Loucy (cell line): ENCODE results near the gene GPR55.
A peak's percentile ranks its signal among the peaks of the same experiment; 100 is the strongest.

Source experiments
- H2AFZ ChIP-seq: fragments of 200-600 bp; sonication (generic); 2 replicates; pipeline ENCODE4 v1.6.0; 2016; ENCODE audit warnings: antibody characterized with exemption, mild to moderate bottlenecking, low read length, moderate library complexity
- H3F3A ChIP-seq: fragments of 200-600 bp; 2 replicates; pipeline ENCODE4 v1.6.0; 2016; ENCODE audit warnings: antibody characterized with exemption, low read depth, mild to moderate bottlenecking
- H3K27me3 ChIP-seq: fragments of 200-600 bp; sonication (generic); 2 replicates; pipeline ENCODE4 v1.6.1; 2014; ENCODE audit warnings: low read length, mild to moderate bottlenecking; ENCODE audit not compliant: insufficient read depth, poor library complexity, severe bottlenecking
- H3K36me3 ChIP-seq: fragments of 200-600 bp; sonication (generic); 2 replicates; pipeline ENCODE4 v1.6.1; 2016; ENCODE audit warnings: low read length; ENCODE audit not compliant: insufficient read depth
- H3K4me1 ChIP-seq: fragments of 200-600 bp; sonication (generic); 2 replicates; pipeline ENCODE4 v1.5.1; 2014; ENCODE audit warnings: low read length, mild to moderate bottlenecking; ENCODE audit not compliant: insufficient read depth, poor library complexity, severe bottlenecking
- H3K4me2 ChIP-seq: fragments of 200-600 bp; sonication (generic); 2 replicates; pipeline ENCODE4 v1.6.0; 2014; ENCODE audit warnings: antibody characterized with exemption, low read length, low read depth, mild to moderate bottlenecking; ENCODE audit not compliant: poor library complexity, severe bottlenecking
- H3K4me3 ChIP-seq: fragments of 200-600 bp; sonication (generic); 2 replicates; pipeline ENCODE4 v1.5.1; 2014; ENCODE audit warnings: low read length, mild to moderate bottlenecking, mixed read lengths; ENCODE audit not compliant: poor library complexity, severe bottlenecking
- H3K79me2 ChIP-seq: fragments of 200-600 bp; sonication (generic); 2 replicates; pipeline ENCODE4 v1.6.1; 2014; ENCODE audit warnings: low read length; ENCODE audit not compliant: insufficient read depth
- H3K9ac ChIP-seq: fragments of 200-600 bp; sonication (generic); 2 replicates; pipeline ENCODE4 v1.6.0; 2014; ENCODE audit warnings: mild to moderate bottlenecking, low read depth, low read length, moderate library complexity; ENCODE audit not compliant: poor library complexity, severe bottlenecking
- H3K9me2 ChIP-seq: fragments of 200-600 bp; sonication (generic); replicated peaks from 2 replicates; pipeline ENCODE4 v1.6.1; 2016; ENCODE audit warnings: low read depth, low read length, mixed read lengths
- H3K9me3 ChIP-seq: fragments of 200-600 bp; sonication (generic); 2 replicates; pipeline ENCODE4 v1.6.1; 2014; ENCODE audit warnings: mild to moderate bottlenecking, antibody characterized with exemption, low read length, low read depth; ENCODE audit not compliant: insufficient read depth
- H4K20me1 ChIP-seq: fragments of 200-600 bp; sonication (generic); 2 replicates; pipeline ENCODE4 v1.6.0; 2014; ENCODE audit warnings: antibody characterized with exemption, low read length, mild to moderate bottlenecking; ENCODE audit not compliant: insufficient read depth, poor library complexity, severe bottlenecking
- EZH2phosphoT487 ChIP-seq: fragments of 200-600 bp; IDR thresholded peaks from 2 replicates; pipeline ENCODE4 v1.6.1; 2018; ENCODE audit warnings: antibody characterized with exemption, mild to moderate bottlenecking, moderate library complexity, borderline replicate concordance
- TF ChIP-seq, protein P1 (sequence below): fragments of 200-600 bp; sonication (generic); conservative IDR thresholded peaks from 2 replicates; pipeline ENCODE4 v1.5.1; 2014; ENCODE audit warnings: mild to moderate bottlenecking, antibody characterized with exemption, low read length

GPR55 gene

DNA sequence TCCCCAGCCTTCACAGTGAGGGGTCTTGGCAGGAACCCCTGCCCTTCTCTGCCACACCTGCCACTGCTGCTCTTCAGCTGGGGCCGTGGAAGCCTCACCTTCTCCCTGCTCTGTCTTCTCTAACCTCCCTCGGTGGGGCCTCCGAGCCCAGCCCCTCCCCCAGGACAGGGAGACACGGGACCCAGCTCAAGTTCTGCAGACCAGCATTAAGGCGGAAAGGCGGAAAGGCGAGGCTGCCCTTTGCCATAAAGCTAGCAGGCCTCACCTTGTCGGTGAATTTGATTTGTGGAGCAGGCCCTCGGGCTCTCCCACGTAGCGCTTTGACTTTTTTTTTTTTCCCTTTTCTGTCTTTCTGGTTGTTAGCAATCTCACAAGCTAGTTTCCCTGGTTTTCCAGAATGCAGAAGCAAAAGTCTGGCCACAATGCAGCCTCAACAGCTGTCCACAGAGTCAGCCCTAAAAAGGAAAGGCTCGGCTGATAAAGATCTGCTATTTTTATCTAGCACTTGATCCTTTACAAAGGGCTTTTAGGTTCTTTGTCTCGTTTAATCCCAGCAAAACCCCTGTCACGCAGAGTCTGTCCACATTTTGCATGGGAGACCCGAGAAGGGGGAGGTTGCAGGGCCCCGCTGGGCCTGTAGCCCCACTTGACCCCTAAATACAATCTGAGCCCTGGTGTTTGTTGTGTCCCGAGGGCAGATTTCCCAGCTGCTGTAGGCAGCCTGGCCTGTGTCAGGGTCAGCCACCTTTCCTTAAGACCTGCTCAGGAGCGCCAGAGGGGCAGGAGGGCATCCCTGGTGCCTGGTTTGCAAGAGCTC lies 54.3 kb downstream of the GPR55 start:
- no peak overlapping the region for H2AFZ ChIP-seq
- H3K4me2 ChIP-seq = peak overlapping the region; percentile 95
- H3F3A ChIP-seq = 0 out of 2 replicates have a peak, but pooled peaks cover 8% of the 10 kb centered on the region
- no peaks in the 10 kb centered on the region for H3K9me3 ChIP-seq
- TF ChIP-seq, protein P1, sequence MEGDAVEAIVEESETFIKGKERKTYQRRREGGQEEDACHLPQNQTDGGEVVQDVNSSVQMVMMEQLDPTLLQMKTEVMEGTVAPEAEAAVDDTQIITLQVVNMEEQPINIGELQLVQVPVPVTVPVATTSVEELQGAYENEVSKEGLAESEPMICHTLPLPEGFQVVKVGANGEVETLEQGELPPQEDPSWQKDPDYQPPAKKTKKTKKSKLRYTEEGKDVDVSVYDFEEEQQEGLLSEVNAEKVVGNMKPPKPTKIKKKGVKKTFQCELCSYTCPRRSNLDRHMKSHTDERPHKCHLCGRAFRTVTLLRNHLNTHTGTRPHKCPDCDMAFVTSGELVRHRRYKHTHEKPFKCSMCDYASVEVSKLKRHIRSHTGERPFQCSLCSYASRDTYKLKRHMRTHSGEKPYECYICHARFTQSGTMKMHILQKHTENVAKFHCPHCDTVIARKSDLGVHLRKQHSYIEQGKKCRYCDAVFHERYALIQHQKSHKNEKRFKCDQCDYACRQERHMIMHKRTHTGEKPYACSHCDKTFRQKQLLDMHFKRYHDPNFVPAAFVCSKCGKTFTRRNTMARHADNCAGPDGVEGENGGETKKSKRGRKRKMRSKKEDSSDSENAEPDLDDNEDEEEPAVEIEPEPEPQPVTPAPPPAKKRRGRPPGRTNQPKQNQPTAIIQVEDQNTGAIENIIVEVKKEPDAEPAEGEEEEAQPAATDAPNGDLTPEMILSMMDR = no peak
- peaks cover 49% of the 10 kb centered on the region for H3K4me1 ChIP-seq
- H3K36me3 ChIP-seq = peaks cover 23% of the 10 kb centered on the region; the same call in 1 of the 2 replicates
- H3K9ac ChIP-seq = peak overlapping the region; percentile 20
- H3K4me3 ChIP-seq = peak overlapping the region; percentile 35
- H3K79me2 ChIP-seq = peaks cover 84% of the 10 kb centered on the region
- no peaks in the 10 kb centered on the region for H3K9me2 ChIP-seq
- peaks cover 49% of the 10 kb centered on the region for H4K20me1 ChIP-seq
- no peaks in the 10 kb centered on the region for H3K27me3 ChIP-seq

DNA sequence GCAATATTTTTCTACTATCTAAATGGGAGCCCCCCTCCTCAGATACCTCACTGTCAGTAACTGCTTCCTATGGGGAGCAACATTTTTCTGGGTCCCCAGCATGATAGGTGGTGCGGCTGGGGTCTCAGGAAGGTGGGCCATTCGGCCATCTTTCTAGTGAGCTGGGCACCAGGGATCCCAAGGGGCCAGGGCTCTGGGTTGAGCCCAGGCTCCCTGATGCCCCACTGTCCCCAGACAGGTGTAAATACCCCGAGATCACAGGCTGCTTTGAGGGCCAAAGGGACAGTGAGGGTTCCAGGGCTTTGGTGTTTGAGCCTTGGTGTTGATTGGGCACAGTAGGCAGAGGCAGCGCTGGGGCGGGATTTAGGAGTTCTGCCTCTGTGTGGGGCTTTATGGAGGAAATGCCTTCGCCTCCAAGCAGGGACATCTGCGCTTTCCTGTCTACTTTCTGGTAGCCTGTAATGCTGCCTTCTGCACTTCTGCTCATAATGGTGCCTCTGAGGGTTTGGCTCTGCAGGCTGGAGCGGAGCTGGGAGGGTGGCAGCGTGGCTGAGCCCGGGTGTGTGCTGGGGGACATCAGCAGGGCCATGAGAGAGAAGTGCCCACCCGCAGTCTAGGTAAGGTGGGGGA lies 55.0 kb downstream of the GPR55 start:
- peaks cover 48% of the 10 kb centered on the region for H4K20me1 ChIP-seq

DNA sequence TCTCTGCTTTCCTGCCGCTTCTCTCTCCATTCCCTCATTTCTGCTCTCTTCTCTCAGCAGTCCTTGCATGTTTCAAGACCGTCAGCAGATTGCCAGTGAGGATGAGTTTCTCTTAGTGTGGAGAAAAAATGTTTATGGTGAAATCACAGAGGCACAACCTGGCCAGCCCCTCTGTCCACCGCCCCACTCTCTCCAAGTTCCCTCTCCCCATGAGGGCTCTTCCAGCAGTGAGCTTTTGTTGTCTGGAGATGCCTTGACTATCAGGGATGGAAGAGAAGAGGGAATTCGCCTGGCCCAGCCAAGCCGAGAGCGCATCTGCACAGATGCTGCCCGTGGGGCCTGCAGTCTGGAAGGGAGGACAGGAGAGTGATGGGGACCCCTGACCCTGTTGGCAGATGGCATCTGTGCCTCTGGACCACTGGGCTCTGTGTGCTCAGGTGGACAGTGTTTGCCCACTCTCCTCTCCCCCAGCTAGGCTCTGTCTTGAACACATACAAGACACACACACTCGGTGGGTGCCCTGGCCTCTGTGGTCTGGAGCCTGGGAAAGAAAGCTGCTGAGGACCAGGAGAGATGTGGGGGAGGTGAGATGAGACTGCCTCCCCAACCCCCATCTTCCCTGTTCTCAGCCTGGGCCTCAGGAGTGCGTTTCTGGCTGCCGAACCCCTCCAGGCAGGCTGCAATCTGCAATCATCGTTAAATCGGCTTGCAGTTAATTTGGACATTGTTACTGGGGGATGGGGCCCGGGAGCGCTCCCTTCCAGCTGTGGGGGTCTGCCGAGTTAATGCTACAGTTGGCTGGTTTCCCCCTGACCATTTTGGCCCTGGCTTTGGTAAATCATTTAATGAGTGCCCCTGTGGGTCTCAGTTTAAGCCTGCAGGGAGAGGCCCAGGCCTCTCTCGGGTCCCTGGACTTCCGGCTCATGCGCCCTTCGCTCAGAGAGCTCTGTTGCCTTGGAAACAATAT lies 55.8 kb downstream of the GPR55 start:
- Histone ChIP-seq H2AFZ (no peak overlapping the region), H3K4me1 (peaks cover 49% of the 10 kb centered on the region), H3K79me2 (peaks cover 91% of the 10 kb centered on the region), H3K4me2 (peak overlapping the region; percentile 95), H3K9me2 (no peaks in the 10 kb centered on the region), H3K36me3 (peaks cover 8% of the 10 kb centered on the region; the same call in 1 of the 2 replicates), H3K4me3 (peak overlapping the region; percentile 35), H4K20me1 (peaks cover 44% of the 10 kb centered on the region), H3K9me3 (no peaks in the 10 kb centered on the region), H3K9ac (peak overlapping the region; percentile 25), H3F3A (0 out of 2 replicates have a peak, but pooled peaks cover 8% of the 10 kb centered on the region), H3K27me3 (peaks cover 4% of the 10 kb centered on the region)
- no peak for TF ChIP-seq EZH2phosphoT487
- TF ChIP-seq, protein P1 = no peak

More for the DNA sequence above, 55.0 kb downstream of the GPR55 start:
- TF ChIP-seq, protein P1 = no peak
- no peak for TF ChIP-seq EZH2phosphoT487
- Histone ChIP-seq H3K9ac (peak overlapping the region; percentile 20), H3K4me3 (peak overlapping the region; percentile 35), H3K36me3 (peaks cover 16% of the 10 kb centered on the region; the same call in 1 of the 2 replicates), H3K9me2 (no peaks in the 10 kb centered on the region), H3K27me3 (peaks cover 2% of the 10 kb centered on the region), H3K79me2 (peaks cover 91% of the 10 kb centered on the region), H3F3A (0 out of 2 replicates have a peak, but pooled peaks cover 8% of the 10 kb centered on the region), H3K9me3 (no peaks in the 10 kb centered on the region), H3K4me1 (peaks cover 49% of the 10 kb centered on the region), H2AFZ (no peak overlapping the region), H3K4me2 (peak overlapping the region; percentile 95)
